Liver (tissue), 9 donors: Measurements from ENCODE around the gene THBS1. TPM values are rescaled to one million over a fixed set of nuclear protein-coding genes. Genes with fewer than 3 reads are reported as not detected.

Experiments used
- DNase-seq: peaks from one replicate; pipeline ENCODE4 v3.0.0-alpha.2; 2017; ENCODE audit warnings: low spot score
- H3K27ac ChIP-seq, 2 donors: one replicate each; pipeline ENCODE4 v1.7.0; 2013; ENCODE audit warnings: inconsistent platforms in 2 of 2, low read length in 2 of 2, control low read depth in 1 of 2, low read depth in 1 of 2, mild to moderate bottlenecking in 1 of 2
- H3K27me3 ChIP-seq, 4 donors: one replicate each; pipeline versions ENCODE4 v1.6.1 to v1.7.0; 2013; ENCODE audit warnings: low read length in 3 of 4, inconsistent platforms in 1 of 4, mild to moderate bottlenecking in 1 of 4, moderate library complexity in 1 of 4; ENCODE audit not compliant: control insufficient read depth in 4 of 4, insufficient read depth in 4 of 4
- H3K36me3 ChIP-seq, 4 donors: one replicate each; pipeline versions ENCODE4 v1.6.1 to v1.7.0; 2013; ENCODE audit warnings: low read length in 3 of 4, mild to moderate bottlenecking in 3 of 4, low read depth in 1 of 4, moderate library complexity in 1 of 4; ENCODE audit not compliant: control insufficient read depth in 4 of 4, insufficient read depth in 3 of 4
- H3K4me1 ChIP-seq, 4 donors: one replicate each; pipeline versions ENCODE4 v1.6.1 to v1.7.0; 2013; ENCODE audit warnings: low read length in 3 of 4, mild to moderate bottlenecking in 3 of 4, moderate library complexity in 1 of 4; ENCODE audit not compliant: control insufficient read depth in 4 of 4, insufficient read depth in 4 of 4
- H3K4me3 ChIP-seq, 3 donors: one replicate each; pipeline versions ENCODE4 v1.6.1 to v1.7.0; 2013; ENCODE audit warnings: low read length in 3 of 3, control low read depth in 1 of 3, low read depth in 1 of 3, mild to moderate bottlenecking in 1 of 3
- H3K9ac ChIP-seq, 2 donors: one replicate each; pipeline ENCODE4 v1.7.0; 2013; ENCODE audit warnings: low read length in 2 of 2, mild to moderate bottlenecking in 2 of 2, moderate library complexity in 2 of 2, control low read depth in 1 of 2, low read depth in 1 of 2
- H3K9me3 ChIP-seq, 4 donors: one replicate each; pipeline versions ENCODE4 v1.6.1 to v1.7.0; 2013; ENCODE audit warnings: low read length in 3 of 4; ENCODE audit not compliant: control insufficient read depth in 4 of 4
- EGR1 ChIP-seq, 2 donors: IDR thresholded peaks; 2 replicates each; pipeline ENCODE4 v1.6.1; 2016 to 2018; ENCODE audit warnings: antibody characterized with exemption in 2 of 2, low read depth in 2 of 2
- FOXA1 ChIP-seq: IDR thresholded peaks from 2 replicates; pipeline ENCODE4 v1.6.1; 2016; ENCODE audit warnings: antibody characterized with exemption
- FOXA2 ChIP-seq: IDR thresholded peaks from 2 replicates; pipeline ENCODE4 v1.6.1; 2016; ENCODE audit warnings: antibody characterized with exemption
- GABPA ChIP-seq, 2 donors: IDR thresholded peaks in 1 of 2; conservative IDR thresholded peaks in 1 of 2; 2 replicates each; pipeline ENCODE4 v1.6.1; 2016; ENCODE audit warnings: antibody characterized with exemption in 2 of 2, mild to moderate bottlenecking in 1 of 2, moderate library complexity in 1 of 2
- HNF4A ChIP-seq, 2 donors: conservative IDR thresholded peaks; 2 replicates each; pipeline ENCODE4 v1.6.1; 2016; ENCODE audit warnings: antibody characterized with exemption in 2 of 2, mild to moderate bottlenecking in 2 of 2
- HNF4G ChIP-seq: IDR thresholded peaks from 2 replicates; pipeline ENCODE4 v1.6.1; 2016; ENCODE audit warnings: antibody characterized with exemption
- JUND ChIP-seq, 2 donors: IDR thresholded peaks; 2 replicates each; pipeline ENCODE4 v1.6.1; 2016; ENCODE audit warnings: antibody characterized with exemption in 2 of 2
- NR2F2 ChIP-seq: IDR thresholded peaks from 2 replicates; pipeline ENCODE4 v1.6.1; 2016; ENCODE audit warnings: antibody characterized with exemption
- RAD21 ChIP-seq, 2 donors: IDR thresholded peaks; 2 replicates each; pipeline ENCODE4 v1.6.1; 2016; ENCODE audit warnings: antibody characterized with exemption in 2 of 2, mild to moderate bottlenecking in 2 of 2
- REST ChIP-seq: IDR thresholded peaks from 2 replicates; pipeline ENCODE4 v1.6.1; 2016; ENCODE audit warnings: antibody characterized with exemption, mild to moderate bottlenecking
- RXRA ChIP-seq, 2 donors: IDR thresholded peaks; 2 replicates each; pipeline ENCODE4 v1.6.1; 2017 to 2018; ENCODE audit warnings: antibody characterized with exemption in 2 of 2, mild to moderate bottlenecking in 1 of 2
- SP1 ChIP-seq: IDR thresholded peaks from 2 replicates; pipeline ENCODE4 v1.6.1; 2018; ENCODE audit warnings: antibody characterized with exemption, mild to moderate bottlenecking
- TAF1 ChIP-seq: conservative IDR thresholded peaks from 2 replicates; pipeline ENCODE4 v1.6.1; 2016; ENCODE audit warnings: antibody characterized with exemption, mild to moderate bottlenecking
- YY1 ChIP-seq: IDR thresholded peaks from 2 replicates; pipeline ENCODE4 v1.6.1; 2016; ENCODE audit warnings: antibody characterized with exemption, mild to moderate bottlenecking
- WGBS: extraction: QIAGEN DNeasy Blood & Tissue Kit; methylation state at CpG from one replicate; pipeline ENCODE4 v1.1.7; 2013; 5-methylcytosine and 5-hydroxymethylcytosine counted together
- polyA plus RNA-seq, 2 donors: library from polyadenylated mRNA; stranded (reverse) in 1 of 2; unstranded in 1 of 2; fragments of 200-250 nt in 1 of 2; fragments of >200 nt in 1 of 2; fragmentation: Nextera tagmentation in 1 of 2; extraction: Ambion mirVana in 1 of 2; gene quantifications; one replicate each; pipeline versions ENCODE4 v1.2.1 to v1.2.3, GENCODE V29; 2013 to 2015
- total RNA-seq, 2 donors: library from RNA; depleted of rRNA; stranded (reverse); fragments of >200 nt; gene quantifications; one replicate each; pipeline ENCODE4 v1.2.3, GENCODE V29; 2014
- TF ChIP-seq, protein P1 (sequence below): IDR thresholded peaks from 2 replicates; pipeline ENCODE4 v1.6.1; 2016; ENCODE audit warnings: antibody characterized with exemption
- TF ChIP-seq, protein P2 (sequence below): IDR thresholded peaks from 2 replicates; pipeline ENCODE4 v1.6.1; 2016; ENCODE audit warnings: antibody characterized with exemption
- TF ChIP-seq, protein P3 (sequence below): fragments of 150-350 bp; IDR thresholded peaks from 2 replicates; pipeline ENCODE4 v1.5.1; 2017; ENCODE audit warnings: improper control_type of control experiment, low read depth, low read length; ENCODE audit not compliant: missing input control
- donor health status: healthy.
- donor health status: healthy.
- donor health status: healthy.
- donor health status: healthy.
- donor health status: healthy.

The THBS1 gene
- total and polyA plus RNA-seq, 4 donors: 8.9 to 73.6 (median 22.6) TPM

- H3K4me1 ChIP-seq: peaks cover 6 to 71% (median 42%) of the 10 kb centered on the region in 4 donors
- H3K36me3 ChIP-seq: peaks cover 0 to 39% (median 19%) of the 10 kb centered on the region in 4 donors
- no peaks in the 10 kb centered on the region for H3K9me3 ChIP-seq
- WGBS: 78% methylated on average over 13 of the region's 13 CpGs
- no peak overlapping the region for H3K4me3 ChIP-seq
- no peak overlapping the region for H3K27ac ChIP-seq
- DNase-seq: no peak
- no peak overlapping the region for H3K9ac ChIP-seq
- H3K27me3 ChIP-seq: no peaks in the 10 kb centered on the region
- TF ChIP-seq RAD21 (IDR thresholded peaks at IDR 0.05) (peak in 1 of 2 donors; percentile 29), FOXA1 (no peak)
Measured at GRCh38 chr15:39583596-39584265, 2.9 kb downstream of the THBS1 start.

GRCh38 chr15:39584266-39584659 is 3.4 kb downstream of the THBS1 start:
- Histone ChIP-seq H3K36me3 (peaks cover 0 to 44% (median 20%) of the 10 kb centered on the region in 4 donors), H3K4me1 (peaks cover 6 to 71% (median 41%) of the 10 kb centered on the region in 4 donors), H3K27ac (no peak overlapping the region), H3K9me3 (no peaks in the 10 kb centered on the region), H3K4me3 (no peak overlapping the region), H3K27me3 (no peaks in the 10 kb centered on the region), H3K9ac (no peak overlapping the region)
- no peak for DNase-seq
- WGBS: 85% methylated on average over 7 of the region's 7 CpGs
- TF ChIP-seq GABPA (IDR thresholded peaks at IDR 0.05 in 1 of 2, conservative IDR thresholded peaks at IDR 0.05 in 1 of 2) (no peak), EGR1 (IDR thresholded peaks at IDR 0.05; ENCODE audit: low read depth in 2 of 2) (no peak), SP1 (no peak), RXRA (IDR thresholded peaks at IDR 0.05) (no peak), HNF4G (no peak), FOXA2 (no peak), FOXA1 (no peak), REST (no peak), RAD21 (IDR thresholded peaks at IDR 0.05) (no peak), TAF1 (no peak), JUND (IDR thresholded peaks at IDR 0.05) (no peak), YY1 (no peak), HNF4A (conservative IDR thresholded peaks at IDR 0.05) (no peak), NR2F2 (no peak)
- TF ChIP-seq, protein P1, sequence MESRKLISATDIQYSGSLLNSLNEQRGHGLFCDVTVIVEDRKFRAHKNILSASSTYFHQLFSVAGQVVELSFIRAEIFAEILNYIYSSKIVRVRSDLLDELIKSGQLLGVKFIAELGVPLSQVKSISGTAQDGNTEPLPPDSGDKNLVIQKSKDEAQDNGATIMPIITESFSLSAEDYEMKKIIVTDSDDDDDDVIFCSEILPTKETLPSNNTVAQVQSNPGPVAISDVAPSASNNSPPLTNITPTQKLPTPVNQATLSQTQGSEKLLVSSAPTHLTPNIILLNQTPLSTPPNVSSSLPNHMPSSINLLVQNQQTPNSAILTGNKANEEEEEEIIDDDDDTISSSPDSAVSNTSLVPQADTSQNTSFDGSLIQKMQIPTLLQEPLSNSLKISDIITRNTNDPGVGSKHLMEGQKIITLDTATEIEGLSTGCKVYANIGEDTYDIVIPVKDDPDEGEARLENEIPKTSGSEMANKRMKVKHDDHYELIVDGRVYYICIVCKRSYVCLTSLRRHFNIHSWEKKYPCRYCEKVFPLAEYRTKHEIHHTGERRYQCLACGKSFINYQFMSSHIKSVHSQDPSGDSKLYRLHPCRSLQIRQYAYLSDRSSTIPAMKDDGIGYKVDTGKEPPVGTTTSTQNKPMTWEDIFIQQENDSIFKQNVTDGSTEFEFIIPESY: no peak
- TF ChIP-seq, protein P2, sequence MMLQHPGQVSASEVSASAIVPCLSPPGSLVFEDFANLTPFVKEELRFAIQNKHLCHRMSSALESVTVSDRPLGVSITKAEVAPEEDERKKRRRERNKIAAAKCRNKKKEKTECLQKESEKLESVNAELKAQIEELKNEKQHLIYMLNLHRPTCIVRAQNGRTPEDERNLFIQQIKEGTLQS: no peak
- TF ChIP-seq, protein P3, sequence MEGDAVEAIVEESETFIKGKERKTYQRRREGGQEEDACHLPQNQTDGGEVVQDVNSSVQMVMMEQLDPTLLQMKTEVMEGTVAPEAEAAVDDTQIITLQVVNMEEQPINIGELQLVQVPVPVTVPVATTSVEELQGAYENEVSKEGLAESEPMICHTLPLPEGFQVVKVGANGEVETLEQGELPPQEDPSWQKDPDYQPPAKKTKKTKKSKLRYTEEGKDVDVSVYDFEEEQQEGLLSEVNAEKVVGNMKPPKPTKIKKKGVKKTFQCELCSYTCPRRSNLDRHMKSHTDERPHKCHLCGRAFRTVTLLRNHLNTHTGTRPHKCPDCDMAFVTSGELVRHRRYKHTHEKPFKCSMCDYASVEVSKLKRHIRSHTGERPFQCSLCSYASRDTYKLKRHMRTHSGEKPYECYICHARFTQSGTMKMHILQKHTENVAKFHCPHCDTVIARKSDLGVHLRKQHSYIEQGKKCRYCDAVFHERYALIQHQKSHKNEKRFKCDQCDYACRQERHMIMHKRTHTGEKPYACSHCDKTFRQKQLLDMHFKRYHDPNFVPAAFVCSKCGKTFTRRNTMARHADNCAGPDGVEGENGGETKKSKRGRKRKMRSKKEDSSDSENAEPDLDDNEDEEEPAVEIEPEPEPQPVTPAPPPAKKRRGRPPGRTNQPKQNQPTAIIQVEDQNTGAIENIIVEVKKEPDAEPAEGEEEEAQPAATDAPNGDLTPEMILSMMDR: no peak
